OCI-LY7 (cell line): ENCODE results near the gene AHCYL1.

Source experiments
- CTCF ChIP-seq: fragments of 200-600 bp; sonication (generic); conservative IDR thresholded peaks from 2 replicates; pipeline ENCODE4 v1.5.1; 2014; ENCODE audit warnings: mild to moderate bottlenecking, antibody characterized with exemption, low read length, moderate library complexity, mixed read lengths
- EZH2phosphoT487 ChIP-seq: fragments of 200-600 bp; sonication (generic); IDR thresholded peaks from 2 replicates; pipeline ENCODE4 v1.6.1; 2018; ENCODE audit warnings: low read depth, borderline replicate concordance, mild to moderate bottlenecking, mixed run types, antibody characterized with exemption, low read length, moderate library complexity, mixed read lengths

GRCh38 chr1:109948285-109948630 is 36.3 kb upstream of the AHCYL1 start:
- no peak for TF ChIP-seq CTCF
- TF ChIP-seq EZH2phosphoT487: no peak
